ENCODE measurements around the gene RPL3. TPM values are rescaled to one million over a fixed set of nuclear protein-coding genes. Genes with fewer than 3 reads are reported as not detected.

RPL3 gene
- polyA plus RNA-seq, 3 donors from 2014 or later = 1,935 to 2,618 (median 1,953) TPM

- DNase-seq = no peak
- Mint-ChIP-seq H3K4me3 (no peak overlapping the region), H3K9me3 (peaks cover 0 to 4% (median 1%) of the 10 kb centered on the region in 6 donors), H3K36me3 (no peaks in the 10 kb centered on the region), H3K27me3 (ENCODE audit: low read depth in 3 of 3) (peaks cover 0 to 2% (median 2%) of the 10 kb centered on the region in 3 donors), H3K27ac (no peak overlapping the region), H3K4me1 (peaks cover 9 to 12% of the 10 kb centered on the region in 2 donors)
Measured at GRCh38 chr22:39284983-39285382, 34.4 kb downstream of the RPL3 start.

GRCh38 chr22:39284142-39284980 lies 35.1 kb downstream of the RPL3 start:
- Mint-ChIP-seq H3K4me1 (peaks cover 9 to 12% of the 10 kb centered on the region in 2 donors), H3K27ac (no peak overlapping the region), H3K4me3 (no peak overlapping the region), H3K36me3 (no peaks in the 10 kb centered on the region), H3K27me3 (ENCODE audit: low read depth in 3 of 3) (peaks cover 0 to 2% (median 2%) of the 10 kb centered on the region in 3 donors), H3K9me3 (peaks cover 0 to 4% (median 1%) of the 10 kb centered on the region in 6 donors)
- no peak for DNase-seq

GRCh38 chr22:39283322-39284141 lies 35.9 kb downstream of the RPL3 start:
- DNase-seq = no peak
- Mint-ChIP-seq H3K9me3 (peaks cover 0 to 4% (median 1%) of the 10 kb centered on the region in 6 donors), H3K4me1 (peaks cover 9 to 12% of the 10 kb centered on the region in 2 donors), H3K27ac (no peak overlapping the region), H3K4me3 (no peak overlapping the region), H3K36me3 (no peaks in the 10 kb centered on the region), H3K27me3 (ENCODE audit: low read depth in 3 of 3) (peaks cover 0 to 2% (median 2%) of the 10 kb centered on the region in 3 donors)

GRCh38 chr22:39282645-39283321 lies 36.6 kb downstream of the RPL3 start:
- H3K27me3 Mint-ChIP-seq (ENCODE audit: low read depth in 3 of 3) = peaks cover 0 to 2% (median 2%) of the 10 kb centered on the region in 3 donors
- no peak overlapping the region for H3K4me3 Mint-ChIP-seq
- no peak for DNase-seq
- H3K27ac Mint-ChIP-seq = no peak overlapping the region
- peaks cover 0 to 4% (median 1%) of the 10 kb centered on the region in 6 donors for H3K9me3 Mint-ChIP-seq
- peaks cover 9 to 11% of the 10 kb centered on the region in 2 donors for H3K4me1 Mint-ChIP-seq
- H3K36me3 Mint-ChIP-seq = no peaks in the 10 kb centered on the region

- Mint-ChIP-seq H3K4me3 (no peak overlapping the region), H3K36me3 (peaks cover 0 to 6% (median 0%) of the 10 kb centered on the region in 3 donors), H3K27ac (no peak overlapping the region), H3K9me3 (peaks cover 0 to 9% (median under 1%) of the 10 kb centered on the region in 6 donors), H3K27me3 (ENCODE audit: low read depth in 3 of 3) (peaks cover 0 to 8% (median 2%) of the 10 kb centered on the region in 3 donors), H3K4me1 (no peaks in the 10 kb centered on the region)
- no peak for DNase-seq
Measured at GRCh38 chr22:39281126-39281525, 38.3 kb downstream of the RPL3 start.

GRCh38 chr22:39280250-39280649 lies 39.2 kb downstream of the RPL3 start:
- Mint-ChIP-seq H3K27me3 (ENCODE audit: low read depth in 3 of 3) (peaks cover 0 to 8% (median 0%) of the 10 kb centered on the region in 3 donors), H3K9me3 (peaks cover 0 to 9% (median under 1%) of the 10 kb centered on the region in 6 donors), H3K4me1 (no peaks in the 10 kb centered on the region), H3K36me3 (peaks cover 0 to 6% (median 0%) of the 10 kb centered on the region in 3 donors), H3K4me3 (no peak overlapping the region), H3K27ac (no peak overlapping the region)
- no peak for DNase-seq

- Mint-ChIP-seq H3K27me3 (ENCODE audit: low read depth in 3 of 3) (peaks cover 0 to 8% (median 0%) of the 10 kb centered on the region in 3 donors), H3K4me3 (no peak overlapping the region), H3K27ac (no peak overlapping the region), H3K9me3 (peaks cover 0 to 4% (median 0%) of the 10 kb centered on the region in 6 donors), H3K36me3 (peaks cover 0 to 6% (median 0%) of the 10 kb centered on the region in 3 donors), H3K4me1 (no peaks in the 10 kb centered on the region)
- no peak for DNase-seq
Measured at GRCh38 chr22:39279170-39279850, 40.1 kb downstream of the RPL3 start.

GRCh38 chr22:39278040-39278439 lies 41.4 kb downstream of the RPL3 start:
- Mint-ChIP-seq H3K4me1 (no peaks in the 10 kb centered on the region), H3K27ac (no peak overlapping the region)
- DNase-seq = no peak

GRCh38 chr22:39277142-39277607 lies 42.2 kb downstream of the RPL3 start:
- Mint-ChIP-seq H3K27me3 (ENCODE audit: low read depth in 3 of 3) (peaks cover 0 to 6% (median 0%) of the 10 kb centered on the region in 3 donors), H3K36me3 (peaks cover 0 to 6% (median 0%) of the 10 kb centered on the region in 3 donors), H3K4me1 (no peaks in the 10 kb centered on the region), H3K9me3 (peaks cover 0 to 4% (median 0%) of the 10 kb centered on the region in 6 donors), H3K27ac (no peak overlapping the region), H3K4me3 (no peak overlapping the region)
- DNase-seq = no peak

More at GRCh38 chr22:39278040-39278439, 41.4 kb downstream of the RPL3 start:
- H3K4me3 Mint-ChIP-seq = no peak overlapping the region
- peaks cover 0 to 6% (median 0%) of the 10 kb centered on the region in 3 donors for H3K36me3 Mint-ChIP-seq
- H3K27me3 Mint-ChIP-seq (ENCODE audit: low read depth in 3 of 3) = peaks cover 0 to 8% (median 0%) of the 10 kb centered on the region in 3 donors
- peaks cover 0 to 4% (median 0%) of the 10 kb centered on the region in 6 donors for H3K9me3 Mint-ChIP-seq

GRCh38 chr22:39276440-39277141 lies 42.8 kb downstream of the RPL3 start:
- peaks cover 0 to 6% (median 0%) of the 10 kb centered on the region in 3 donors for H3K27me3 Mint-ChIP-seq (ENCODE audit: low read depth in 3 of 3)
- no peak for DNase-seq
- no peaks in the 10 kb centered on the region for H3K4me1 Mint-ChIP-seq
- peaks cover 0 to 6% (median 0%) of the 10 kb centered on the region in 3 donors for H3K36me3 Mint-ChIP-seq
- H3K4me3 Mint-ChIP-seq = no peak overlapping the region
- H3K9me3 Mint-ChIP-seq = peaks cover 0 to 4% (median 0%) of the 10 kb centered on the region in 6 donors
- H3K27ac Mint-ChIP-seq = no peak overlapping the region

GRCh38 chr22:39275814-39276439 lies 43.5 kb downstream of the RPL3 start:
- Mint-ChIP-seq H3K9me3 (peaks cover 0 to 4% (median 0%) of the 10 kb centered on the region in 6 donors), H3K36me3 (peaks cover 0 to 6% (median 0%) of the 10 kb centered on the region in 3 donors), H3K27ac (no peak overlapping the region), H3K27me3 (ENCODE audit: low read depth in 3 of 3) (peaks cover 0 to 6% (median 0%) of the 10 kb centered on the region in 3 donors), H3K4me3 (no peak overlapping the region), H3K4me1 (no peaks in the 10 kb centered on the region)
- DNase-seq = no peak

Data from immature natural killer cell (primary cell).